ENCODE results near the gene SLC13A3.

Gene SLC13A3

GRCh38 chr20:46649965-46650542 is 1.2 kb downstream of the SLC13A3 start:
- DNase-seq: no peak

- DNase-seq: no peak
Observed at GRCh38 chr20:46649650-46649949, 1.7 kb downstream of the SLC13A3 start.

- no peak for DNase-seq
Observed at GRCh38 chr20:46648903-46649649, 2.2 kb downstream of the SLC13A3 start.

- no peak for DNase-seq
Observed at GRCh38 chr20:46647469-46647868, 3.8 kb downstream of the SLC13A3 start.

- DNase-seq: no peak
Observed at GRCh38 chr20:46646659-46647380, 4.4 kb downstream of the SLC13A3 start.

GRCh38 chr20:46646122-46646521 is 5.1 kb downstream of the SLC13A3 start:
- no peak for DNase-seq

- no peak for DNase-seq
Observed at GRCh38 chr20:46644733-46645132, 6.5 kb downstream of the SLC13A3 start.

GRCh38 chr20:46644160-46644559 is 7.1 kb downstream of the SLC13A3 start:
- DNase-seq: no peak

GRCh38 chr20:46642969-46643343 is 8.3 kb downstream of the SLC13A3 start:
- DNase-seq: no peak

GRCh38 chr20:46642265-46642968 is 8.8 kb downstream of the SLC13A3 start:
- no peak for DNase-seq

GRCh38 chr20:46641424-46641823 is 9.8 kb downstream of the SLC13A3 start:
- no peak for DNase-seq

GRCh38 chr20:46640536-46641311 is 10.5 kb downstream of the SLC13A3 start:
- no peak for DNase-seq

- no peak for DNase-seq
Observed at GRCh38 chr20:46640044-46640443, 11.2 kb downstream of the SLC13A3 start.

- DNase-seq: no peak
Observed at GRCh38 chr20:46639587-46639986, 11.7 kb downstream of the SLC13A3 start.

GRCh38 chr20:46638898-46639274 is 12.4 kb downstream of the SLC13A3 start:
- DNase-seq: no peak

GRCh38 chr20:46638134-46638897 is 12.9 kb downstream of the SLC13A3 start:
- no peak for DNase-seq

- no peak for DNase-seq
Observed at GRCh38 chr20:46637427-46638133, 13.7 kb downstream of the SLC13A3 start.

GRCh38 chr20:46637020-46637419 is 14.2 kb downstream of the SLC13A3 start:
- no peak for DNase-seq

GRCh38 chr20:46636514-46636913 is 14.7 kb downstream of the SLC13A3 start:
- DNase-seq: no peak

- no peak for DNase-seq
Observed at GRCh38 chr20:46635514-46636136, 15.6 kb downstream of the SLC13A3 start.

GRCh38 chr20:46634528-46634927 is 16.7 kb downstream of the SLC13A3 start:
- DNase-seq: no peak
